GM18861 (cell line): Measurements from ENCODE around the gene BTBD3.

Source experiments
- ATAC-seq: cut with Tn5 transposase; IDR thresholded peaks from one replicate; pipeline ENCODE4 v1.9.1; 2021; ENCODE audit not compliant: unreplicated experiment

BTBD3 gene

DNA sequence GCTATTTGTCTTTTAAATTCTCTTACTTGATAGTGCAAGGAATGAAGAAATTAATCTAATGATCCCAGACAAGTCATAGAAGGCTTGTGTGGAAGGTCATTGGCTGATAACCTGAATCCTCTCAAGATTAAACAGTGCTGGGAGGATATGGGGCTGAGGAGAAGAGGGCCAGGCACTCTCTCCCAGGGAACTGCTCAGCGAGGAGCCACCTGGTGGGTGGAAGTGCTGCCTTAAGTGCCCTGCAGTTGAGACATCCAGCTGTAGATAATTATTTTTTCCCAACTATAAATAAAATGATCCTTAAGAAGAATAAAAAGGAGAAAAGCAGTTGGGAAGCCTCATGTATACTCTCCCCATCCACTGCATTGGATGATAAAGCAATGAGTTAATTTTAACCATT lies 47.9 kb downstream of the BTBD3 start:
- no peak for ATAC-seq

DNA sequence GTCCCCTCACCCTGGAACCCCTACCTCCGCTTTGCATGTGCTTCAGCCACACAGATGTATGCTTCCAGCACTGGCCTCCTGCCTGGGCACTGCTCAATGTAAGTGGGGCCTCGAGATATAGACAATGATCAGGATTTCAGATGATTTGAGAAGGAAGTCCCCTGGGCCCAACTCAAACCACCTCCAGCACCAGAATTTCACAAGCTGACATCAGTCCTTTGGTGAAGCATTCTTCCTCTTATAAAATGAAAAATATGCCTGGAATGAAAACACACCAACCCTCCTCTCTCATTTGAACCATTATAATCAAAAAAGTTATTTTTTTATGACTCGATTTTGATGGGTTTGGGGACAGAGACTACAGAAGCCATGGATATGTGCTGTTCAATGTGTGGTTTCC lies 48.5 kb downstream of the BTBD3 start:
- ATAC-seq = no peak

DNA sequence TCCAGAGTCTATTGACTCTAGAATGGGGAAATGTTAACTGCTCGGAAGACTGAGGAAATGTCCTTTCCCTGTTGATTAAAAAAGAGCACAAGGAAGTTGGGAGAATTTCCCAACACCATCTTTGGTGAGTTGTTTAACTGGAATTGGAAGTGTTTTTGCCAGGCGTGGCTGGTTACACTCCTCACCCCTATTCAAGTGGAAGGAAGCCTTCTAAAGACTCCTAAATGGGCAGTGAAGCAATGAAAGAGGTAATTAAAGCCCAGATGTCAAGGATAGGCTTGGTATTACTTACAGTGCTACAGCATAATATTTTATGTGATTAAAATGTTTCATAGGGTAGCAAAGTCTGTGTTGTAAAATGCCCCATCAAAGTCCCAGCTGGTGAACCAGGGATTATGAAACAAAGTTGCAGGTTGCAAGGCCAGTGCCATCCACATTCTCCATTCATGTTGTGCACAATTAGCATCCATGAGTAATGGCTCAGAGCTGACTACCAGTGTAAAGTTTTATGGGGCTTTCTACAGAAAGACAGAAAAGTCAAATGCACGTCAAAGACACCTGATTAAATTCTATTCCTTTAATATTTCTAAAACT lies 52.6 kb downstream of the BTBD3 start:
- no peak for ATAC-seq

DNA sequence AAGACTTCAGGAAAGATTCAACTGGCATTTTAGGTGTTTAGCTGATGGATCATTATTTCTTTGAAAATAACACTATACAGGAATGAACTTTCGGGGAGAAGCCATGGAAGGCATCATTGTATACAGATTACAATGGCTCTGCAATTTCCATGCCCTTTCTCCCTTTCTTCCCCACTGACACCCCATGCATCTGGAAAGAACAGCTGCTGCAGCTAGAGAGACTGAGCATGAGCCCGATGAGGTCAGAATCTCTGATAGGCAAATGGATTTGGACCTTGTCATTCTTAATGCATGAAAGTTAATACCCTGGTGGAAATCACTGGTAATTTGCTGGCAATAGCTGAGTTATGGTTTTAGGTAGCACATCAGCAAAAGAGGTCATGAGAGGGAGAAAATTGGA lies 54.8 kb downstream of the BTBD3 start:
- no peak for ATAC-seq
